KMS-11 (cell line): Measurements from ENCODE around the gene METTL27.

Experiments
- H2AFZ ChIP-seq: fragments of 200-600 bp; sonication (generic); 2 replicates; pipeline ENCODE4 v1.6.1; 2016; ENCODE audit warnings: antibody characterized with exemption, mixed run types, low read depth
- H3K27ac ChIP-seq: fragments of 200-600 bp; sonication (generic); 2 replicates; pipeline ENCODE4 v1.6.1; 2016; ENCODE audit warnings: mild to moderate bottlenecking, mixed run types
- H3K27me3 ChIP-seq: fragments of 200-600 bp; sonication (generic); 2 replicates; pipeline ENCODE4 v1.6.1; 2017; ENCODE audit warnings: mild to moderate bottlenecking, low read depth, mixed run types, moderate library complexity; ENCODE audit not compliant: insufficient read depth
- H3K36me3 ChIP-seq: fragments of 200-600 bp; sonication (generic); 2 replicates; pipeline ENCODE4 v1.6.1; 2017; ENCODE audit warnings: mild to moderate bottlenecking, mixed run types; ENCODE audit not compliant: insufficient read depth
- H3K4me1 ChIP-seq: fragments of 200-600 bp; sonication (generic); 2 replicates; pipeline ENCODE4 v1.6.1; 2016; ENCODE audit warnings: mild to moderate bottlenecking, low read depth, mixed run types; ENCODE audit not compliant: poor library complexity, severe bottlenecking
- H3K4me2 ChIP-seq: fragments of 200-600 bp; sonication (generic); 2 replicates; pipeline ENCODE4 v1.7.0; 2016; ENCODE audit warnings: mild to moderate bottlenecking, mixed run types
- H3K4me3 ChIP-seq: fragments of 200-600 bp; sonication (generic); IDR thresholded peaks from 2 replicates; pipeline ENCODE4 v1.6.1; 2017; ENCODE audit warnings: low read depth, low read length, mixed read lengths; ENCODE audit not compliant: insufficient read depth
- H3K79me2 ChIP-seq: fragments of 200-600 bp; sonication (generic); 2 replicates; pipeline ENCODE4 v1.6.1; 2016; ENCODE audit warnings: low read depth, mixed run types; ENCODE audit not compliant: insufficient read depth
- H3K9ac ChIP-seq: fragments of 200-600 bp; sonication (generic); 2 replicates; pipeline ENCODE4 v1.6.1; 2016; ENCODE audit warnings: mild to moderate bottlenecking, mixed run types
- H4K20me1 ChIP-seq: fragments of 200-600 bp; sonication (generic); 2 replicates; pipeline ENCODE4 v1.6.1; 2016; ENCODE audit warnings: mild to moderate bottlenecking, mixed run types; ENCODE audit not compliant: insufficient read depth
- CTCF ChIP-seq: fragments of 200-600 bp; sonication (generic); conservative IDR thresholded peaks from 2 replicates; pipeline ENCODE4 v1.6.1; 2017; ENCODE audit warnings: low read depth, mild to moderate bottlenecking, antibody characterized with exemption, low read length, moderate library complexity, mixed read lengths

The METTL27 gene

DNA sequence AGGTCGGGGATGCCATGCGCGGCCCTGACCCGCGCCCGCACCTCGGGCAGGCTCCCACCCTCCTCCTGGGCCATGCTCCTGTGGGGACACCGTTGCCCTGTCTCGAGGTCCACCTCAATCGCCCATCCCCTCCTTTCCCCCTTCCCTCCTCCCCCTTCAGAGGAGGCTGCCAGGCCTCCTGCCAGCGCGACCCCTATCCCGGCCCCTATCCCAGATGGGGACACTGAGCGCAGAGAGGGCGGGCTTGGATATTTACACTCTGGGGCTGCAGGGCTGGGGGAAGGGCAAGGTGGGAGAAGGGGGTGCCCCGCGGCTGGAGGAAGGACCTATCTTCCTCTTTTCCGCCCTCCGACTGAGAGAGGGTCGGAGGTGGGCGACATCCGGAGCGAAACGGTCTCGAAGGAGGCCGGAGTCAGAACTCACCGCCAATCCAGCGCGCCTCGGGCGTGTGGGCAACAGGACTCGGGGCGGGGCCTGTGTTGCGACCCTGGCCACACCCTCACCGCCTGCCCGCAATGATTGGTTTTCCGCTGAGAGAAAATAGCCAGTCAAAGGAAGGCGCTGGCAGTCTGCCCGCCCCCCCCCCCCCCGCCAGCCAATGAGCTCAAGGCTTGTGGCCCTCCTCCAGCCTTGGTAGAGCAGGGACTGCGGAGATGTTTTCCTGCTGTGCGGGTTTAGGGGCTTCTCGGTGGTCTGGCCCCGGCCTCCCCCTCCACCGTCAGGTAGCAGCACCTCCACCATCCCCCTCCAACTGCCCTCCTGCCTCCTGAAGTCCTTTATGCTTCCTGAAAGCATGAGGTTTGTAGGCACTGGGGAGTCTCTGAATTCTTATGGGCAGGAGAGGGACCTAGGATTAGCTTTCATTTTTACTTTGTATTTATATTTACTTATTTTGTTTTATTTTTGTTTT is at the start of gene METTL27:
Gene METTL27 (minus strand): TSS at position 450 of the 910 bp plus-strand sequence. CDS start 376 bp downstream, at position 74.
- H3K4me2 ChIP-seq: peak within 1 kb of the TSS; percentile 80
- TF ChIP-seq CTCF: no peak

DNA sequence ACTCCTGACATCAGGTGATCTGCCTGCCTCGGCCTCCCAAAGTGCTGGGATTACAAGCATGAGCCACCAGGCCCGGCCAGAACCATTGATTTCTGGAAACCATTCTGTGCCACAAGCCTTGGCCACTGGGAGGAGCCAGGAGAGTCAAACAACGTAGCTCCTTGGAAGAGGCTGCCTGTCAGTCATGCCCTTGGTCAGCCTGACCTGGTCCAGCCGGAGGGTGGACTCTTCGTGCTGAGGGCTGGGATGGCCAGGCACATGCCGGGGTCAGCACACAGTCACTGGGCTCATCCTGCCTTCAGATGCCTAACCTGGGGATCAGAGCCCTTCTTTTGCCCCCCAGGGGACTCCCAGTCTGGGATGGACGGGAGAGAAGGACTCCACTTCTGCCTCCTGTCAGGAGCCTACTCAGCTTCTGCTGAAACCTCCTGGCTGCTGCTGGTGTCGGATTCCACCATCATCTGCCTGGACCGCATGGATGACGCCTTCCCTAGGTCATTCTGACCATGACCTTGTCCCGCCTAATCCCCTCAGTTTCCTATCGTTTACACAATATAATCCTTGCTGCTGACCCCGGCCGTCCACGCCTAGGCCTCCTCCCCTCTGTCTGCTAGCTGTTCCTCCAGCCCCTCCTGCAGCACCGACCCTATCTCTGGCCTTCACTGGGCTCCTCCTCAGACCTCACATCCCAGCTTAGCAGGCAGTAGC is 49.0 kb upstream of the METTL27 start:
- no peak overlapping the region for H2AFZ ChIP-seq
- H3K27ac ChIP-seq: no peak overlapping the region
- no peaks in the 10 kb centered on the region for H4K20me1 ChIP-seq
- no peak overlapping the region for H3K9ac ChIP-seq
- H3K4me2 ChIP-seq: no peak overlapping the region
- H3K4me3 ChIP-seq: no peak overlapping the region
- no peaks in the 10 kb centered on the region for H3K79me2 ChIP-seq
- peaks cover 4% of the 10 kb centered on the region for H3K27me3 ChIP-seq
- TF ChIP-seq CTCF: no peak
- H3K4me1 ChIP-seq: no peaks in the 10 kb centered on the region
- H3K36me3 ChIP-seq: no peaks in the 10 kb centered on the region

More for the DNA sequence above, at the start of gene METTL27:
- Histone ChIP-seq H4K20me1 (no peaks in the 10 kb centered on the region), H3K27me3 (no peaks in the 10 kb centered on the region), H3K79me2 (no peaks in the 10 kb centered on the region), H3K9ac (peak within 1 kb of the TSS; percentile 83), H3K4me3 (peak within 1 kb of the TSS; percentile 38), H3K27ac (peak within 1 kb of the TSS; percentile 40; the same call in 1 of the 2 replicates), H3K4me1 (peaks cover 42% of the 10 kb centered on the region), H3K36me3 (no peaks in the 10 kb centered on the region), H2AFZ (peak within 1 kb of the TSS; percentile 94; the same call in 1 of the 2 replicates)

- TF ChIP-seq CTCF: no peak
- no peak overlapping the region for H2AFZ ChIP-seq
- no peak overlapping the region for H3K4me2 ChIP-seq
- no peak overlapping the region for H3K4me3 ChIP-seq
- no peak overlapping the region for H3K9ac ChIP-seq
- H3K27ac ChIP-seq: no peak overlapping the region
- H4K20me1 ChIP-seq: no peaks in the 10 kb centered on the region
- H3K4me1 ChIP-seq: no peaks in the 10 kb centered on the region
- no peaks in the 10 kb centered on the region for H3K79me2 ChIP-seq
- H3K27me3 ChIP-seq: peaks cover 9% of the 10 kb centered on the region
- H3K36me3 ChIP-seq: no peaks in the 10 kb centered on the region
Observed at GRCh38 chr7:73890555-73891147, 48.3 kb upstream of the METTL27 start.

DNA sequence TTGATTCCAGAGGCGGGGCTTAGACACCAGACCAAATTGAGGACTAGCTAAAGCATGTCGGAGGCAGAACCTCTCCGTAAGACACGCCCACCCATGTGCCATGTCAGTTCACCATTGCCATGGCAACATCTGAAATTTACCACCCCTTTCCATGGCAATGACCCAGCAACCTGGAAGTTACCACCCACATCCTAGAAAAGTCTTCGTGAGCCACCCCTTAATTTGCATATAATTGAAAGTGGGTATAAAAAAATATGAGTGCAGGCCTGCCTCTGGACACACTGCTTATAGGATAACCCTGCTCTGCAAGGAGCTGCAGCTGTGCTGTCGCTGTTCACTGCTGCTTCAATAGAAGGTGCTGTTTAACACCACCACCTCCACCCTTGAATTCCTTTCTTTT is 46.6 kb upstream of the METTL27 start:
- H2AFZ ChIP-seq: no peak overlapping the region
- no peak for TF ChIP-seq CTCF
- no peaks in the 10 kb centered on the region for H4K20me1 ChIP-seq
- H3K9ac ChIP-seq: no peak overlapping the region
- no peak overlapping the region for H3K4me3 ChIP-seq
- H3K4me1 ChIP-seq: no peaks in the 10 kb centered on the region
- H3K27me3 ChIP-seq: peaks cover 21% of the 10 kb centered on the region
- no peak overlapping the region for H3K27ac ChIP-seq
- H3K79me2 ChIP-seq: no peaks in the 10 kb centered on the region
- no peaks in the 10 kb centered on the region for H3K36me3 ChIP-seq
- H3K4me2 ChIP-seq: no peak overlapping the region
